Calu3 (cell line): Measurements from ENCODE around the gene CDK14. TPM values are rescaled to one million over a fixed set of nuclear protein-coding genes. Genes with fewer than 3 reads are reported as not detected.
"Not testable (repeated sequence)": the region's sequence is repeated elsewhere in the genome, so short reads cannot be mapped to it uniquely, and the experiment has no call there.

Source experiments
- BruUV-seq: library from RNA; stranded (reverse); fragments of 400-500 nt; replicated peaks from 2 replicates; lab custom pipeline; 2021; lab: Mats Ljungman, UMichigan
- CTCF ChIA-PET: fragments of 300-600 bp; sonication (Branson Sonifier 250); formaldehyde crosslinking; loops from one replicate; lab custom pipeline; 2022; ENCODE audit warnings: antibody characterized with exemption; lab: Charles Lee
- DNase-seq: peaks from one replicate; pipeline ENCODE4 v3.0.0; 2022
- H3K27ac Mint-ChIP-seq: one replicate; pipeline ENCODE4 v1.8.0; 2022; ENCODE audit warnings: mixed read lengths; ENCODE audit not compliant: unreplicated experiment
- H3K27me3 Mint-ChIP-seq: one replicate; pipeline ENCODE4 v1.8.0; 2022; ENCODE audit warnings: mixed read lengths; ENCODE audit not compliant: unreplicated experiment
- H3K36me3 Mint-ChIP-seq: one replicate; pipeline ENCODE4 v1.8.0; 2022; ENCODE audit warnings: mild to moderate bottlenecking, moderate library complexity, mixed read lengths; ENCODE audit not compliant: insufficient read depth, unreplicated experiment
- H3K4me1 Mint-ChIP-seq: one replicate; pipeline ENCODE4 v1.8.0; 2022; ENCODE audit warnings: mild to moderate bottlenecking, low read depth, mixed read lengths; ENCODE audit not compliant: unreplicated experiment
- H3K4me3 Mint-ChIP-seq: one replicate; pipeline ENCODE4 v1.8.0; 2022; ENCODE audit warnings: mild to moderate bottlenecking, low read depth, moderate library complexity, mixed read lengths; ENCODE audit not compliant: unreplicated experiment
- H3K9me3 Mint-ChIP-seq: one replicate; pipeline ENCODE4 v1.8.0; 2022; ENCODE audit warnings: low read depth, mixed read lengths; ENCODE audit not compliant: unreplicated experiment
- intact Hi-C: fragments of 100-400 bp; cut with micrococcal nuclease; formaldehyde crosslinking; loops from one replicate; pipeline ENCODE4 v1.10.0; 2022; ENCODE audit not compliant: unreplicated experiment
- total RNA-seq: library from RNA; stranded (reverse); gene quantifications from 2 replicates; pipeline ENCODE4 v1.2.3, GENCODE V29; 2022
- TF ChIP-seq, protein P1 (sequence below): fragments of 200-600 bp; IDR thresholded peaks from one replicate; pipeline ENCODE4 v1.8.0; 2022; ENCODE audit warnings: antibody characterized with exemption; ENCODE audit not compliant: unreplicated experiment

CDK14 gene
- total RNA-seq, 1 experiment from 2014 or later: 29.4 TPM

- Mint-ChIP-seq H3K4me3 (no peak overlapping the region), H3K27ac (no peak overlapping the region), H3K4me1 (peaks cover 9% of the 10 kb centered on the region), H3K27me3 (no peaks in the 10 kb centered on the region), H3K36me3 (no peaks in the 10 kb centered on the region), H3K9me3 (no peaks in the 10 kb centered on the region)
- intact Hi-C loops: loop anchor here (10.0 kb wide), 1 partner anchor 173 kb away; no protein-coding TSS in a partner anchor
- CTCF ChIA-PET: no interaction called here
- TF ChIP-seq, protein P1, sequence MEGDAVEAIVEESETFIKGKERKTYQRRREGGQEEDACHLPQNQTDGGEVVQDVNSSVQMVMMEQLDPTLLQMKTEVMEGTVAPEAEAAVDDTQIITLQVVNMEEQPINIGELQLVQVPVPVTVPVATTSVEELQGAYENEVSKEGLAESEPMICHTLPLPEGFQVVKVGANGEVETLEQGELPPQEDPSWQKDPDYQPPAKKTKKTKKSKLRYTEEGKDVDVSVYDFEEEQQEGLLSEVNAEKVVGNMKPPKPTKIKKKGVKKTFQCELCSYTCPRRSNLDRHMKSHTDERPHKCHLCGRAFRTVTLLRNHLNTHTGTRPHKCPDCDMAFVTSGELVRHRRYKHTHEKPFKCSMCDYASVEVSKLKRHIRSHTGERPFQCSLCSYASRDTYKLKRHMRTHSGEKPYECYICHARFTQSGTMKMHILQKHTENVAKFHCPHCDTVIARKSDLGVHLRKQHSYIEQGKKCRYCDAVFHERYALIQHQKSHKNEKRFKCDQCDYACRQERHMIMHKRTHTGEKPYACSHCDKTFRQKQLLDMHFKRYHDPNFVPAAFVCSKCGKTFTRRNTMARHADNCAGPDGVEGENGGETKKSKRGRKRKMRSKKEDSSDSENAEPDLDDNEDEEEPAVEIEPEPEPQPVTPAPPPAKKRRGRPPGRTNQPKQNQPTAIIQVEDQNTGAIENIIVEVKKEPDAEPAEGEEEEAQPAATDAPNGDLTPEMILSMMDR: no peak
- BruUV-seq: no TSS peak
- no peak for DNase-seq
These were observed 155.9 kb downstream of the CDK14 start for GRCh38 chr7:90752051-90752450.

DNA sequence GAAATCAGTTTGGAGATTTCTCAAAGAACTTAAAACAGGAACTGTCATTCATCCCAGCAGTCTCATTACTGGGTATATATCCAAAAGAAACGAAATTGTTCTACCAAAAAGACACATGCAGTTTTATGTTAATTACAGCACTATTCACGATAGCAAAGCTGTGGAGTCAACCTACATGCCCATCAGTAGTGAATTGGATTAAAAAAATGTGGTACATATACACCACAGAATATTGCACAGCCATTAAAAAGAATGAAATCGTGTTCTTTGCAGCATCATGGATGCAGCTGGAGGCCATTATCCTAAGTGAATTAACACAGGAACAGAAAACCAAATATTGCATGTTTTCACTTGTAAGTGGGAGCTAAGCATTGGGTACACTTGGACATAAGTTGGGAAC lies 158.9 kb downstream of the CDK14 start:
- no peak overlapping the region for H3K27ac Mint-ChIP-seq
- no TSS peak for BruUV-seq
- CTCF ChIA-PET: no interaction called here
- TF ChIP-seq, protein P1: no peak
- peaks cover 7% of the 10 kb centered on the region for H3K4me1 Mint-ChIP-seq
- no peaks in the 10 kb centered on the region for H3K9me3 Mint-ChIP-seq
- no peaks in the 10 kb centered on the region for H3K36me3 Mint-ChIP-seq
- no peaks in the 10 kb centered on the region for H3K27me3 Mint-ChIP-seq
- H3K4me3 Mint-ChIP-seq: no peak overlapping the region
- intact Hi-C loops: loop anchor here (10.0 kb wide), 1 partner anchor 170 kb away; no protein-coding TSS in a partner anchor
- DNase-seq: no peak

DNA sequence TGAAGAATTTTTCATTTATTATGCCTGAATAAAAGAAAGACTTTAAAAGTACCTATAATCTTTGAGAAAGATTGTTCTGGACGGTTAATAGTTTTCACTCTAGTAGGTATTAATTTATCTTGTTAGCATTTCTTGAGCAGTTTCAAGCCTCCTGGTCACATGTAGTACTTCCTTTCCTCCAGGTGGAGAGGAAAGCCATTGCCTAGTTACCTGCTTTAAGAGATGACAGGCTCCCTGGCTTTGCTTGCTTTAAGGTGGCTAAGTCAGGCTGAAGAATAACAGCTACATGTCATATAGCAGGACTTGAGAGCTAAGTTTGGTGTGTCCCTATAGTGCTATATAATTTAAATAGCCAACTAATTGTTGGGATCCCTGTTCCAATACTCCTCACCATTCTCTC lies 160.2 kb downstream of the CDK14 start:
- Mint-ChIP-seq H3K36me3 (no peaks in the 10 kb centered on the region), H3K9me3 (no peaks in the 10 kb centered on the region), H3K4me1 (peaks cover 7% of the 10 kb centered on the region), H3K27me3 (no peaks in the 10 kb centered on the region), H3K4me3 (no peak overlapping the region), H3K27ac (no peak overlapping the region)
- no peak for DNase-seq
- intact Hi-C loops: loop anchor here (10.0 kb wide), 1 partner anchor 168 kb away; no protein-coding TSS in a partner anchor
- TF ChIP-seq, protein P1: no peak
- BruUV-seq: no TSS peak
- CTCF ChIA-PET: interaction anchor here (1.0 kb wide), 1 partner anchor 10 kb away, joined by 4 read pairs; no protein-coding TSS in a partner anchor

- H3K9me3 Mint-ChIP-seq, DNase-seq, CTCF ChIA-PET: not testable (repeated sequence)
These were observed 161.4 kb downstream of the CDK14 start for GRCh38 chr7:90757565-90757950.

GRCh38 chr7:90758933-90759562 lies 162.9 kb downstream of the CDK14 start:
- no peaks in the 10 kb centered on the region for H3K36me3 Mint-ChIP-seq
- BruUV-seq: no TSS peak
- H3K4me1 Mint-ChIP-seq: peaks cover 8% of the 10 kb centered on the region
- DNase-seq: no peak
- no peaks in the 10 kb centered on the region for H3K27me3 Mint-ChIP-seq
- intact Hi-C loops: loop anchor here (10.0 kb wide), 1 partner anchor 166 kb away; no protein-coding TSS in a partner anchor
- CTCF ChIA-PET: interaction anchor here (0.6 to 0.7 kb wide), 2 partner anchors 9 to 11 kb away, joined by 3 to 8 read pairs; no protein-coding TSS in a partner anchor
- no peak overlapping the region for H3K27ac Mint-ChIP-seq
- no peaks in the 10 kb centered on the region for H3K9me3 Mint-ChIP-seq
- TF ChIP-seq, protein P1: no peak
- H3K4me3 Mint-ChIP-seq: no peak overlapping the region

More at GRCh38 chr7:90757565-90757950, 161.4 kb downstream of the CDK14 start:
- H3K27ac Mint-ChIP-seq, H3K4me3 Mint-ChIP-seq, H3K4me1 Mint-ChIP-seq, H3K36me3 Mint-ChIP-seq, BruUV-seq, H3K27me3 Mint-ChIP-seq: not testable (repeated sequence)
- intact Hi-C loops: loop anchor here (10.0 kb wide), 1 partner anchor 167 kb away; no protein-coding TSS in a partner anchor
